ENCODE measurements around the gene TBC1D22A.

The TBC1D22A gene

GRCh38 chr22:46871826-46872225, 109.4 kb downstream of the TBC1D22A start:
- TF ChIP-seq EZH2phosphoT487 (IDR thresholded peaks at IDR 0.05; ENCODE audit: low read length) (no peak), EZH2 (optimal IDR thresholded peaks at IDR 0.05; ENCODE audit: low read depth, low read length) (no peak), CTCF (IDR thresholded peaks at IDR 0.05; ENCODE audit: low read length) (no peak)
- no peak overlapping the region for H2AFZ ChIP-seq (ENCODE audit: low read length)
- H3K27me3 ChIP-seq (replicated peaks; ENCODE audit: insufficient read depth, low read length): no peaks in the 10 kb centered on the region
- no peaks in the 10 kb centered on the region for H3K36me3 ChIP-seq (replicated peaks; ENCODE audit: insufficient read depth, low read length)
- no peaks in the 10 kb centered on the region; the same call in 1 of the 2 replicates for H4K20me1 ChIP-seq (ENCODE audit: insufficient read depth, low read length)
- H3K79me2 ChIP-seq (ENCODE audit: low read length): peaks cover 27% of the 10 kb centered on the region; the same call in 1 of the 2 replicates
- H3K4me2 ChIP-seq (ENCODE audit: low read depth, low read length): no peak overlapping the region
- H3K4me3 ChIP-seq (ENCODE audit: low read length): no peak overlapping the region
- H3K9me2 ChIP-seq (replicated peaks; ENCODE audit: insufficient read depth, low read length): no peaks in the 10 kb centered on the region
- H3F3A ChIP-seq (ENCODE audit: insufficient read depth, low read length): no peaks in the 10 kb centered on the region
- H3K27ac ChIP-seq (ENCODE audit: low read length): no peak overlapping the region
- DNase-seq: no peak
- H3K9ac ChIP-seq (ENCODE audit: low read length): no peak overlapping the region
- no peaks in the 10 kb centered on the region for H3K4me1 ChIP-seq (ENCODE audit: low read length)
- no peaks in the 10 kb centered on the region for H3K9me3 ChIP-seq (replicated peaks; ENCODE audit: insufficient read depth, low read length)

- Histone ChIP-seq H3K9me2 (replicated peaks; ENCODE audit: insufficient read depth, low read length) (no peaks in the 10 kb centered on the region), H3K36me3 (replicated peaks; ENCODE audit: insufficient read depth, low read length) (no peaks in the 10 kb centered on the region), H3K9ac (ENCODE audit: low read length) (no peak overlapping the region), H3K4me3 (ENCODE audit: low read length) (no peak overlapping the region), H3K27me3 (replicated peaks; ENCODE audit: insufficient read depth, low read length) (no peaks in the 10 kb centered on the region), H2AFZ (ENCODE audit: low read length) (no peak overlapping the region), H3K27ac (ENCODE audit: low read length) (no peak overlapping the region), H4K20me1 (ENCODE audit: insufficient read depth, low read length) (no peaks in the 10 kb centered on the region), H3K4me2 (ENCODE audit: low read depth, low read length) (no peak overlapping the region), H3F3A (ENCODE audit: insufficient read depth, low read length) (no peaks in the 10 kb centered on the region), H3K79me2 (ENCODE audit: low read length) (peaks cover 13% of the 10 kb centered on the region; the same call in 1 of the 2 replicates), H3K4me1 (ENCODE audit: low read length) (no peaks in the 10 kb centered on the region), H3K9me3 (replicated peaks; ENCODE audit: insufficient read depth, low read length) (no peaks in the 10 kb centered on the region)
- TF ChIP-seq EZH2 (optimal IDR thresholded peaks at IDR 0.05; ENCODE audit: low read depth, low read length) (no peak), CTCF (IDR thresholded peaks at IDR 0.05; ENCODE audit: low read length) (no peak), EZH2phosphoT487 (IDR thresholded peaks at IDR 0.05; ENCODE audit: low read length) (no peak)
- DNase-seq: no peak
Measured at GRCh38 chr22:46875089-46875488, 112.6 kb downstream of the TBC1D22A start.

GRCh38 chr22:46876357-46876934, 114.0 kb downstream of the TBC1D22A start:
- Histone ChIP-seq H3F3A (ENCODE audit: insufficient read depth, low read length) (no peaks in the 10 kb centered on the region), H4K20me1 (ENCODE audit: insufficient read depth, low read length) (no peaks in the 10 kb centered on the region), H3K27me3 (replicated peaks; ENCODE audit: insufficient read depth, low read length) (no peaks in the 10 kb centered on the region), H3K4me1 (ENCODE audit: low read length) (no peaks in the 10 kb centered on the region), H3K9me3 (replicated peaks; ENCODE audit: insufficient read depth, low read length) (no peaks in the 10 kb centered on the region), H3K9me2 (replicated peaks; ENCODE audit: insufficient read depth, low read length) (no peaks in the 10 kb centered on the region), H3K4me2 (ENCODE audit: low read depth, low read length) (no peak overlapping the region), H3K4me3 (ENCODE audit: low read length) (no peak overlapping the region), H3K36me3 (replicated peaks; ENCODE audit: insufficient read depth, low read length) (no peaks in the 10 kb centered on the region), H3K9ac (ENCODE audit: low read length) (no peak overlapping the region), H3K27ac (ENCODE audit: low read length) (no peak overlapping the region), H2AFZ (ENCODE audit: low read length) (no peak overlapping the region), H3K79me2 (ENCODE audit: low read length) (peaks cover 13% of the 10 kb centered on the region; the same call in 1 of the 2 replicates)
- no peak for TF ChIP-seq CTCF (IDR thresholded peaks at IDR 0.05; ENCODE audit: low read length)
- no peak for TF ChIP-seq EZH2 (optimal IDR thresholded peaks at IDR 0.05; ENCODE audit: low read depth, low read length)
- no peak for DNase-seq
